ENCODE results near the gene GNAZ.

DNA sequence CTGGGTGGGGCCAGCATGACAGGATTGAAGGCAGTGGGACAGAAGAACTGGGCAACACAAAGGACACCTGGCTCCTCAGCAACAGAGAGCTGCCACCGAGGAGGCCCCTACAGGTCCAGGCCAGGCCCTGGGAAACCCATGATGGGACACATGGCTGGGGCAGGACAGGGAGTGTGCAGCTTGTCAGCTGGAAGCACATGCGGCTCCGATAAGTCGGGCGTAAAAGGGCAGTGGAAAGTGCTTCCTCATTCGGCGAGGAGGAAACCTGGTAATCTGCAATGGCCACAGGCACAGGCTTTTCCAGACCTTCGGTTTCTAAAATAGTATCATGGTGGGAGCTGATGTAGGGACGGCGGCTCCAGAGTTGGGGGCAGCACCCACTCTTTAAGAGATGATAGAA is 16.5 kb downstream of the GNAZ start:
- TF ChIP-seq CTCF (IDR thresholded peaks at IDR 0.05) (no peak), POLR2A (IDR thresholded peaks at IDR 0.05) (no peak)

All from esophagus squamous epithelium (tissue), 4 donors.